GM19239 (cell line): Measurements from ENCODE around the gene CIZ1.

Experiments
- DNase-seq: peaks from one replicate; pipeline ENCODE4 v3.0.0; 2011; ENCODE audit warnings: low spot score; ENCODE audit not compliant: insufficient read length
- FAIRE-seq: peaks from 2 replicates; lab custom pipeline; 2011; peaks lifted over from hg19 to GRCh38; lab: Jason Lieb, UNC

CIZ1 gene

GRCh38 chr9:128164307-128164885 lies 27.0 kb downstream of the CIZ1 start:
- FAIRE-seq: no peak
- no peak for DNase-seq

- no peak for FAIRE-seq
- no peak for DNase-seq
These were observed 27.7 kb downstream of the CIZ1 start for GRCh38 chr9:128163523-128164306.

GRCh38 chr9:128163027-128163515 lies 28.3 kb downstream of the CIZ1 start:
- FAIRE-seq (no peak), DNase-seq (no peak)

GRCh38 chr9:128162215-128163026 lies 29.0 kb downstream of the CIZ1 start:
- FAIRE-seq: no peak
- no peak for DNase-seq

DNA sequence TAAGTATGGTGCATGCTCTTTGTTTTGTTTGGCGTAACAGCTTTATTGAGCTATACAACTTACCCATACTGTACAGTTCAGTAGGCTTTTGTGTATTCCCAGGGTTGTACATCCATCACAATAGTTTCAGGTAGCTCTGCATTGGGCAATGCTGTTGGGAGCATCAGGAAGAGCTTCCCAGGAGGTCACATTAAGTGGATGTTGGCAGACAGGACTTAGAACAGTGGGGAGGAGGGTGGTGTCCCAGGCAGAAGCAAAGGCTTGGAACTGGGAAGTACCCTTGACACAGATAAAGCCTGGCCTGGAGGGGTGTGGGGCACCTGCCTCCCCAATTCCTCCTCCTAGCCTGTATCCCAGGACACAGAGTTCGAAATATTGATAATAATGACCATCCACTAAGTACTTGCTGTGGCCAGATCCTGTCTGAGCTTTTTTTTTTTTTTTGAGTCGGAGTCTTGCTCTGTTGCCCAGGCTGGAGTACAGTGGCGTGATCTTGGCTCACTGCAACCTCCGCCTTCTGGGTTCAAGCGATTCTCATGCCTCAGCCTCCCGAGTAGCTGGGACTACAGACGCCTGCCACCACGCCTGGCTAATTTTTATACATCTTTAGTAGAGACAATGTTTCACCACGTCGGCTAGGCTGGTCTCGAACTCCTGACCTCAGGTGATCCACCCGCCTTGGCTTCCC lies 30.0 kb downstream of the CIZ1 start:
- FAIRE-seq: no peak
- no peak for DNase-seq

- peak; percentile 58 for DNase-seq
- no peak for FAIRE-seq
These were observed 30.8 kb downstream of the CIZ1 start for GRCh38 chr9:128160603-128160987.

DNA sequence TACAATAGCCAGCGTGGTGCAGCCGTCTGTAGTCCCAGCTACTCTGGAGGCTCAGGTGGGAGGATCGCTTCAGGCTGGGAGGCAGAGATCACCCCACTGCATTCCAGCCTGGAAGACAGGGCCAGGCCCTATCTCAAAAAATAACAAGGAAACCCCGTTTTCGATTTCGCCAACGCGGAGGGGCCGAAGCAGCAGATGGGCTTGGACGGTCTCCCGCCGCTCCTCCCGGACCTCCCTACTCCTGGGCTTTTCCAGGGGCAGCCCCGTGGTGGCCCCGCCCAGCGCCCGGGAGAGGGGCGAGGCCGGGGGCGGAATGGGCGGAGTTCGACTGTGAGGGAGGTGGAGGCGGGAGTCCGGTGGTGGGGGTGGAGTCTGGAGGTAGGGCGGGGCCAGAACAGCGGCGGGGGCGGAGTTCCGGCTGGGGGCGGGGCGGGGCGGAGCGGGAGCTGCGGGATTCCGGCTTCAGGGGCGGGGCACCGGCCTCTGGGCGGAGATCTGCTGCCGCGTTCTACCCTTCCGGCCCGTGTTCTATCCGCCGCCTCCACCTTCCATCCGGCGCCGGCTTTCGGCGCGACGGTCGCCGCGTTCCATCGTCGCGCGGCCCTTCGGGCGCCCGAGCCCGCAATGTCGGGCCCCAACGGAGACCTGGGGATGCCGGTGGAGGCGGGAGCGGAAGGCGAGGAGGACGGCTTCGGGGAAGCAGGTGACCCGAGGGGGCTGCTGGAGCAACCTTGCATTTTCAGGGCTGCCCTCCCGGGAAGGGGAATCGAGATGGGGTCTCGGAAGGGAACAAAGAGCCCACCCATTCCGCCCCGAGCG lies 31.4 kb downstream of the CIZ1 start, which contains the start of gene BBLN:
Gene BBLN, plus strand, starts transcription at position 482 of the 819 bp plus-strand sequence. Its CDS starts 143 bp downstream, at position 625.
- DNase-seq (peak; percentile 99), FAIRE-seq (peak; percentile 26)

- FAIRE-seq (no peak), DNase-seq (peak; percentile 37)
These were observed 31.9 kb downstream of the CIZ1 start for GRCh38 chr9:128159522-128159783.

DNA sequence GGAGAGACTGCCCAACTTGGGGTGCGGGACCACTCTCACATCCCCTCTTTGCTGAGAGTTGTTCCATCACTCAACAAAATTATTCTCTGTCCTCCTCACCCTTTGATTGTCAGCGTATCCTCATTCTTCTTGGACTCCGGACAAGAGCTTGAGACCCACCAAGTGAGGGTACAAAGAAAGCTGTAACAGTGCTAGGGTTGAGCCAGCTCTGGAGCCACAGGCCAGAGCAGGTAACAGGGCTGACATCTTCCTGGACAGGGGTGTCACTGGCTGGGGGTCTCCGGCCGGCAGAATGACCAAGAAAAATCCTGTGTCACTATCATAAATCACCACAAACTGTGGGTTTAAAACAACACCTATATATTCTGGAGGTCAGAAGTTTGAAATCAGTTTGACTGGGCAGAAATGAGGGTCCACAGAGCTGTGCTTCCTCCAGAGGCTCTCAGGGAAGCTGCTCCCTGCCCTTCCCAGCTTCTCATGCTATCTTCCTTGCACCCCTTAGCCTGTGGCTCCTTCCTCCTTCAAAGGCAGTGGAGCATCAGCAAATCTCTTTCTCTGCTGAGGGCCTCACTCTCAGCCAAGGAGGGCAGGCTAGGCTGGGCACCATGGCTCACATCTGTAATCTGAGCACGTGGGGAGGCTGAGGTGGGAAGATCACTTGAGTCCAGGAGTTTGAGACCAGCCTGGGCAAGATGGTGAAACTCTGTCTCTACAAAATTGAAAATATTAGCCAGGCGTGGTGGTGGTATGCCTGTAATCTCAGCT lies 35.5 kb downstream of the CIZ1 start:
- no peak for DNase-seq
- FAIRE-seq: no peak

GRCh38 chr9:128153947-128154695 lies 37.3 kb downstream of the CIZ1 start:
- DNase-seq (no peak), FAIRE-seq (no peak)

- no peak for FAIRE-seq
These were observed 38.1 kb downstream of the CIZ1 start for GRCh38 chr9:128153060-128153946.

DNA sequence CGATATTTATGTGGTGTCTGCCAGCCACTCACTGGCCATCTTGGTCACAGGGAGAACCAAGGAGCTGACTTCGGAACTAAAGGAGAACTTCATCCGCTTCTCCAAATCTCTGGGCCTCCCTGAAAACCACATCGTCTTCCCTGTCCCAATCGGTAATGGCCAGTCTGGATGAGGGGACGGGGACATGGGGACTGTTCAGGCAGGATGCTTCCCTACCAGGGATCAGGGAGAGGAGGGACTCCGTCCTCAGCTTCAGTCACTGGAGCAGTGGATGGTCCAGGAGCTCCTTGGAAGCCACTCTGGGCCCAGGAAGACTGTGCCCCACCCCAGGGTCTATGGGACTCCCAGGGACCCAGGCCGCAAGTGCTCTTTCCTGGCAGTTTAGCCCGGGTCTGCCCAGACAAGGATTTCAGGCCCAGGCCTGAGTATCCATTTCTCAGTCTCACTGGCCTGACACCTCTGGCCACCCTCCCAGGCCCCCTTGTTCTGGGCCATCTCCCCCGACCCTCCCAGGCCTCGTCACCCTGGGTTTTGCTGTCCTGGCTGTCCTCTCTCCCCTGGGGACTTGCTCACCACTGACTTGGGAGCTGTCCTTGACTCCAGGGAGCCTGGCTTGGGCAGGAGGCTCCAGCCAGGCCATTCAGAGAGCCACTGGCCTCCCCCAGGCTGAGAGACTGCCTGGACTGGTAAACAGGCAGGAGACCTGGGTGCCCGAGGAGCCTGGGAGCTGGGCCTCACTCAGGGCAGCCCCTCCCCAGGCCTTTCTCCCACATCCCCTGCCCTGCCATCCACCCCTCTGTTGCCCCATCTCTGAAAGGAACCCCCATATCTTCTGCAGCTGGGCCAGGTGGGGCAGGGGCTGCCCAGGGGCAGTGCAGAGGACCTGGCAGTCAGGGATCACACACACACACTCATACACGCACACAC lies 39.0 kb downstream of the CIZ1 start:
- DNase-seq (no peak), FAIRE-seq (no peak)

More at GRCh38 chr9:128153060-128153946, 38.1 kb downstream of the CIZ1 start:
- DNase-seq: no peak

GRCh38 chr9:128151309-128152132 lies 39.9 kb downstream of the CIZ1 start:
- DNase-seq (no peak), FAIRE-seq (no peak)

DNA sequence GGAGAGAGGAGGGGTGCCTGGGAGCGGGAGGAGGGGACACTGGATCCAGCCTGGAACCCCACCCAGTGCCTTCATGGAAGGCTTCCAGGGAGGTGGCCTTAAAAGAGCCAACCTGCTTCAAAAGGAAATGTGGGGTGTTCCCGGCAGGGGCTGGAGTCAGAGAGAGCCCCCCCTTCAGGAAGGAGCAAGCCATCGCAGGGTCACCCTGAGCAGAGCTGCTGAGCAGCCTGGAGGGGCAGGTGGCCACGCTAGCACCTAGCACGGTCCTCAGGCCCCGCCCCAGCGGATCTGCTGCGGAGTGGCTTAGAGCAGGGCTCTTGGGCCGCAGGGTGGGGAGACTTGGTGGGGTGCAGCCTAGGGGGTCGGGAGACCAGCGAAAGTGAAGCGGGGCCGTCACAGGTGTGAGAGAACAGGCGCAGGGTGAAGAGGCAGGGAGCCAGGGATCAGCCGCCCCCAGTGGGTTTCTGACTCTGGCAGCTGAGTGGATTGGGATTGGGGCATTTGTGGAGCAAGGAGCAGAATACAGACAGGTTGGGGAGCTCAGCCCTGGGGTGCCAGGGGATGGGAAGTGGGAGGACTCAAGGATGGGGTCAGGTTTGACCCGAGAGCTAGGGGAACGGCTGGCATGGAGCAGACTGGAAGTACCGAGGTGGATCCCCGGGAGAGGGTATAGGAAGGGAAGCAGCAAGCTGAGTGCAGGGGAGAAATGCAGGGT lies 40.6 kb downstream of the CIZ1 start:
- FAIRE-seq (no peak), DNase-seq (no peak)
